Liver (tissue), 9 donors: Measurements from ENCODE around the gene MYL6. TPM values are rescaled to one million over a fixed set of nuclear protein-coding genes. Genes with fewer than 3 reads are reported as not detected.

Source experiments
- DNase-seq: peaks from one replicate; pipeline ENCODE4 v3.0.0-alpha.2; 2017; ENCODE audit warnings: low spot score
- H3K27ac ChIP-seq, 2 donors: one replicate each; pipeline ENCODE4 v1.7.0; 2013; ENCODE audit warnings: inconsistent platforms in 2 of 2, low read length in 2 of 2, control low read depth in 1 of 2, low read depth in 1 of 2, mild to moderate bottlenecking in 1 of 2
- H3K27me3 ChIP-seq, 4 donors: one replicate each; pipeline versions ENCODE4 v1.6.1 to v1.7.0; 2013; ENCODE audit warnings: low read length in 3 of 4, inconsistent platforms in 1 of 4, mild to moderate bottlenecking in 1 of 4, moderate library complexity in 1 of 4; ENCODE audit not compliant: control insufficient read depth in 4 of 4, insufficient read depth in 4 of 4
- H3K36me3 ChIP-seq, 4 donors: one replicate each; pipeline versions ENCODE4 v1.6.1 to v1.7.0; 2013; ENCODE audit warnings: low read length in 3 of 4, mild to moderate bottlenecking in 3 of 4, low read depth in 1 of 4, moderate library complexity in 1 of 4; ENCODE audit not compliant: control insufficient read depth in 4 of 4, insufficient read depth in 3 of 4
- H3K4me1 ChIP-seq, 4 donors: one replicate each; pipeline versions ENCODE4 v1.6.1 to v1.7.0; 2013; ENCODE audit warnings: low read length in 3 of 4, mild to moderate bottlenecking in 3 of 4, moderate library complexity in 1 of 4; ENCODE audit not compliant: control insufficient read depth in 4 of 4, insufficient read depth in 4 of 4
- H3K4me3 ChIP-seq, 3 donors: one replicate each; pipeline versions ENCODE4 v1.6.1 to v1.7.0; 2013; ENCODE audit warnings: low read length in 3 of 3, control low read depth in 1 of 3, low read depth in 1 of 3, mild to moderate bottlenecking in 1 of 3
- H3K9ac ChIP-seq, 2 donors: one replicate each; pipeline ENCODE4 v1.7.0; 2013; ENCODE audit warnings: low read length in 2 of 2, mild to moderate bottlenecking in 2 of 2, moderate library complexity in 2 of 2, control low read depth in 1 of 2, low read depth in 1 of 2
- H3K9me3 ChIP-seq, 4 donors: one replicate each; pipeline versions ENCODE4 v1.6.1 to v1.7.0; 2013; ENCODE audit warnings: low read length in 3 of 4; ENCODE audit not compliant: control insufficient read depth in 4 of 4
- ATF3 ChIP-seq: IDR thresholded peaks from 2 replicates; pipeline ENCODE4 v1.6.1; 2016; ENCODE audit warnings: antibody characterized with exemption
- CTCF ChIP-seq: fragments of 150-350 bp; IDR thresholded peaks from 2 replicates; pipeline ENCODE4 v1.5.1; 2017; ENCODE audit warnings: improper control_type of control experiment, low read depth, low read length; ENCODE audit not compliant: missing input control
- EGR1 ChIP-seq, 2 donors: IDR thresholded peaks; 2 replicates each; pipeline ENCODE4 v1.6.1; 2016 to 2018; ENCODE audit warnings: antibody characterized with exemption in 2 of 2, low read depth in 2 of 2
- FOXA1 ChIP-seq: IDR thresholded peaks from 2 replicates; pipeline ENCODE4 v1.6.1; 2016; ENCODE audit warnings: antibody characterized with exemption
- FOXA2 ChIP-seq: IDR thresholded peaks from 2 replicates; pipeline ENCODE4 v1.6.1; 2016; ENCODE audit warnings: antibody characterized with exemption
- GABPA ChIP-seq, 2 donors: IDR thresholded peaks in 1 of 2; conservative IDR thresholded peaks in 1 of 2; 2 replicates each; pipeline ENCODE4 v1.6.1; 2016; ENCODE audit warnings: antibody characterized with exemption in 2 of 2, mild to moderate bottlenecking in 1 of 2, moderate library complexity in 1 of 2
- HNF4A ChIP-seq, 2 donors: conservative IDR thresholded peaks; 2 replicates each; pipeline ENCODE4 v1.6.1; 2016; ENCODE audit warnings: antibody characterized with exemption in 2 of 2, mild to moderate bottlenecking in 2 of 2
- HNF4G ChIP-seq: IDR thresholded peaks from 2 replicates; pipeline ENCODE4 v1.6.1; 2016; ENCODE audit warnings: antibody characterized with exemption
- JUND ChIP-seq, 2 donors: IDR thresholded peaks; 2 replicates each; pipeline ENCODE4 v1.6.1; 2016; ENCODE audit warnings: antibody characterized with exemption in 2 of 2
- NR2F2 ChIP-seq: IDR thresholded peaks from 2 replicates; pipeline ENCODE4 v1.6.1; 2016; ENCODE audit warnings: antibody characterized with exemption
- RAD21 ChIP-seq, 2 donors: IDR thresholded peaks; 2 replicates each; pipeline ENCODE4 v1.6.1; 2016; ENCODE audit warnings: antibody characterized with exemption in 2 of 2, mild to moderate bottlenecking in 2 of 2
- REST ChIP-seq: IDR thresholded peaks from 2 replicates; pipeline ENCODE4 v1.6.1; 2016; ENCODE audit warnings: antibody characterized with exemption, mild to moderate bottlenecking
- RXRA ChIP-seq, 2 donors: IDR thresholded peaks; 2 replicates each; pipeline ENCODE4 v1.6.1; 2017 to 2018; ENCODE audit warnings: antibody characterized with exemption in 2 of 2, mild to moderate bottlenecking in 1 of 2
- SP1 ChIP-seq: IDR thresholded peaks from 2 replicates; pipeline ENCODE4 v1.6.1; 2018; ENCODE audit warnings: antibody characterized with exemption, mild to moderate bottlenecking
- TAF1 ChIP-seq: conservative IDR thresholded peaks from 2 replicates; pipeline ENCODE4 v1.6.1; 2016; ENCODE audit warnings: antibody characterized with exemption, mild to moderate bottlenecking
- YY1 ChIP-seq: IDR thresholded peaks from 2 replicates; pipeline ENCODE4 v1.6.1; 2016; ENCODE audit warnings: antibody characterized with exemption, mild to moderate bottlenecking
- ZBTB33 ChIP-seq: IDR thresholded peaks from 2 replicates; pipeline ENCODE4 v1.6.1; 2016; ENCODE audit warnings: antibody characterized with exemption
- WGBS: extraction: QIAGEN DNeasy Blood & Tissue Kit; methylation state at CpG from one replicate; pipeline ENCODE4 v1.1.7; 2013; 5-methylcytosine and 5-hydroxymethylcytosine counted together
- polyA plus RNA-seq, 2 donors: library from polyadenylated mRNA; stranded (reverse) in 1 of 2; unstranded in 1 of 2; fragments of 200-250 nt in 1 of 2; fragments of >200 nt in 1 of 2; fragmentation: Nextera tagmentation in 1 of 2; extraction: Ambion mirVana in 1 of 2; gene quantifications; one replicate each; pipeline versions ENCODE4 v1.2.1 to v1.2.3, GENCODE V29; 2013 to 2015
- total RNA-seq, 2 donors: library from RNA; depleted of rRNA; stranded (reverse); fragments of >200 nt; gene quantifications; one replicate each; pipeline ENCODE4 v1.2.3, GENCODE V29; 2014
- TF ChIP-seq, protein P1 (sequence below): IDR thresholded peaks from 2 replicates; pipeline ENCODE4 v1.6.1; 2016; ENCODE audit warnings: antibody characterized with exemption
- donor health status: healthy.
- donor health status: healthy.
- donor health status: healthy.
- donor health status: healthy.
- donor health status: healthy.

Gene MYL6
- total and polyA plus RNA-seq, 4 donors = 298 to 975 (median 624) TPM

GRCh38 chr12:56160894-56161689, 2.9 kb downstream of the MYL6 start:
- peak overlapping the region; percentile 10 to 37 for H3K9ac ChIP-seq
- H3K4me1 ChIP-seq = peaks cover 0 to 36% (median 30%) of the 10 kb centered on the region in 4 donors
- H3K27me3 ChIP-seq = no peaks in the 10 kb centered on the region
- peaks cover 23 to 56% (median 50%) of the 10 kb centered on the region in 4 donors for H3K36me3 ChIP-seq
- TF ChIP-seq FOXA1 (no peak), CTCF (no peak), HNF4A (conservative IDR thresholded peaks at IDR 0.05) (peak; percentile 38 to 49)
- DNase-seq = no peak
- peak overlapping the region; percentile 90 to 98 for H3K27ac ChIP-seq
- no peaks in the 10 kb centered on the region for H3K9me3 ChIP-seq
- H3K4me3 ChIP-seq = no peak overlapping the region
- WGBS = 73% methylated on average over 11 of the region's 11 CpGs

DNA sequence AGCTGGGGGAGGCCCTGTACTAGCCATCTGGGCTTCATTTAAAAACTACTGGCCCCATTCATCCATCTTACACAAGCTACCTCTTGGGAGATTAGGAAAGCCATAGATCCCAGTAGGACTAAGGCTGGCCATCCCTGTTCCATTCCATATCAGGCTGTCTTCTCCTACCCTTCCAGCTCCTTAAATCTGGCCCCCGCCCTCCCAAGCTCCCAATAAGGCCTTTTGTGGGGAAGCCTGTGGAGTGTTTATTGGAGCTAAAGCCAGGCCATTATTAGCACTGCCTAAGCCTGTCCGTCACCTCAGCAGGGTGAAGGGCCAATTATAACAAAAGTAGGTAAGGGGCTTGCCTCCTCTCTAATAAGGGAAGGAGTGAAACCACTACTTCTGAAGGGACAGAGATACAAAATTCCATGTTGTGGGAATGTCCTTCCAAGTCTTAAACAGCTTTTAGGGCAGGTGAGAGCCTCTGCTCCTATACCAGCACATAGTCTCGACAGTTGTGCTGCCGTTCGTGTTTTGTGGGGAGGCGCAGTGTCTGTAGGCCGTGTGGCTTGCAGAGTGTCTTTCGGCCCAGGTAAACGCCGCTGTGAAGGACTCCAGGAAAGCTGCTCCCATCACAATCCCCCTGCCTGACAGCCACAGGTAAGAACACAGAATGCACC, 3.7 kb downstream of the MYL6 start:
- no peaks in the 10 kb centered on the region for H3K9me3 ChIP-seq
- WGBS = 84% methylated on average over 10 of the region's 10 CpGs
- peak overlapping the region in 1 of 2 donors; percentile 10 for H3K9ac ChIP-seq
- peaks cover 25 to 60% (median 50%) of the 10 kb centered on the region in 4 donors for H3K36me3 ChIP-seq
- no peak overlapping the region for H3K27ac ChIP-seq
- H3K4me3 ChIP-seq = no peak overlapping the region
- TF ChIP-seq HNF4G (no peak), TAF1 (no peak), ATF3 (no peak), REST (no peak), HNF4A (conservative IDR thresholded peaks at IDR 0.05) (no peak), ZBTB33 (no peak), NR2F2 (no peak), JUND (IDR thresholded peaks at IDR 0.05) (no peak), CTCF (no peak), YY1 (no peak), FOXA2 (no peak), GABPA (IDR thresholded peaks at IDR 0.05 in 1 of 2, conservative IDR thresholded peaks at IDR 0.05 in 1 of 2) (no peak), FOXA1 (no peak), RAD21 (IDR thresholded peaks at IDR 0.05) (no peak), RXRA (IDR thresholded peaks at IDR 0.05) (no peak), EGR1 (IDR thresholded peaks at IDR 0.05; ENCODE audit: low read depth in 2 of 2) (no peak), SP1 (no peak)
- TF ChIP-seq, protein P1, sequence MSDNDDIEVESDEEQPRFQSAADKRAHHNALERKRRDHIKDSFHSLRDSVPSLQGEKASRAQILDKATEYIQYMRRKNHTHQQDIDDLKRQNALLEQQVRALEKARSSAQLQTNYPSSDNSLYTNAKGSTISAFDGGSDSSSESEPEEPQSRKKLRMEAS = no peak
- DNase-seq = no peak
- H3K27me3 ChIP-seq = no peaks in the 10 kb centered on the region
- peaks cover 0 to 36% (median 30%) of the 10 kb centered on the region in 4 donors for H3K4me1 ChIP-seq
